NT2/D1 (cell line): ENCODE measurements around the gene DUSP16.

ENCODE experiments used
- YY1 ChIP-seq: IDR thresholded peaks from 2 replicates; pipeline ENCODE4 v1.6.1; 2011; ENCODE audit not compliant: insufficient read length, insufficient read depth
- ZNF274 ChIP-seq: IDR thresholded peaks from 2 replicates; pipeline ENCODE4 v1.6.1; 2011; ENCODE audit warnings: mild to moderate bottlenecking, low read depth, low read length

DNA sequence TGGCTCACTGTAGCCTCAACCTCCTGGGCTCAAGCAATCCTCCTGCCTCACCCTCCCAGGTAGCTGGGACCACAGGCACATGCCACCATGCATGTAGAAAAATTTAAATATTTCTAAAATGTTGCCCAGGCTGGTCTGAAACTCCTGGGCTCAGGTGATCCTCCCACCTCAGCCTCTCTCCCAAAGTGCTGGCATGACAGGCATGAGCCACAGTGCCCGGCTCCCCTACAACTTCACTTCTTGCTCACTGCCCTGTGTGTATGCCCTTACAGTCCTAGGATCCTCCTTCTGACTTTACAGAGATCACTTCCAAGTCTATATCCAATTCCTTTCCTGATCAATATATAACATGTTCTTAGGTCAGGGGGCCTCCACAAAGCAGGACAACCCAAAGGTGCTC, 25.2 kb upstream of the DUSP16 start:
- TF ChIP-seq YY1 (no peak), ZNF274 (no peak)
